ENCODE results near the gene KIZ. TPM values are rescaled to one million over a fixed set of nuclear protein-coding genes. Genes with fewer than 3 reads are reported as not detected.

The KIZ gene
- total RNA-seq, 2 donors from 2014 or later: 16.1 to 30.4 TPM

- H3K36me3 ChIP-seq: no peaks in the 10 kb centered on the region
Measured at GRCh38 chr20:21136015-21136732, 10.3 kb downstream of the KIZ start.

GRCh38 chr20:21137078-21137477 lies 11.2 kb downstream of the KIZ start:
- no peak overlapping the region for H3K4me3 ChIP-seq
- no peaks in the 10 kb centered on the region for H3K4me1 ChIP-seq
- no peaks in the 10 kb centered on the region for H3K27me3 ChIP-seq
- no peak for TF ChIP-seq CTCF (IDR thresholded peaks at IDR 0.05)
- H3K36me3 ChIP-seq: no peaks in the 10 kb centered on the region
- H3K9me3 ChIP-seq: no peaks in the 10 kb centered on the region
- DNase-seq (ENCODE audit: low spot score): no peak
- no peak overlapping the region for H3K27ac ChIP-seq

More at GRCh38 chr20:21136015-21136732, 10.3 kb downstream of the KIZ start:
- no peaks in the 10 kb centered on the region for H3K4me1 ChIP-seq
- no peaks in the 10 kb centered on the region for H3K9me3 ChIP-seq
- TF ChIP-seq CTCF (IDR thresholded peaks at IDR 0.05): no peak
- no peak for DNase-seq (ENCODE audit: low spot score)
- H3K27ac ChIP-seq: no peak overlapping the region
- H3K4me3 ChIP-seq: no peak overlapping the region
- H3K27me3 ChIP-seq: no peaks in the 10 kb centered on the region

- no peaks in the 10 kb centered on the region for H3K9me3 ChIP-seq
- no peak overlapping the region for H3K4me3 ChIP-seq
- H3K27ac ChIP-seq: no peak overlapping the region
- H3K36me3 ChIP-seq: no peaks in the 10 kb centered on the region
- H3K27me3 ChIP-seq: no peaks in the 10 kb centered on the region
- TF ChIP-seq CTCF (IDR thresholded peaks at IDR 0.05): no peak
- no peak for DNase-seq (ENCODE audit: low spot score)
- no peaks in the 10 kb centered on the region for H3K4me1 ChIP-seq
Measured at GRCh38 chr20:21139881-21140566, 14.1 kb downstream of the KIZ start.

- Histone ChIP-seq H3K4me1 (no peaks in the 10 kb centered on the region), H3K27me3 (no peaks in the 10 kb centered on the region), H3K4me3 (no peak overlapping the region), H3K27ac (no peak overlapping the region), H3K36me3 (peaks cover 3% of the 10 kb centered on the region), H3K9me3 (no peaks in the 10 kb centered on the region)
- DNase-seq (ENCODE audit: low spot score): no peak
- no peak for TF ChIP-seq CTCF (IDR thresholded peaks at IDR 0.05)
Measured at GRCh38 chr20:21141825-21142224, 15.9 kb downstream of the KIZ start.

- no peak for TF ChIP-seq CTCF (IDR thresholded peaks at IDR 0.05)
- no peak for DNase-seq (ENCODE audit: low spot score)
- no peak overlapping the region for H3K4me3 ChIP-seq
Measured at GRCh38 chr20:21143194-21143890, 17.5 kb downstream of the KIZ start.

More at GRCh38 chr20:21143194-21143890, 17.5 kb downstream of the KIZ start:
- Histone ChIP-seq H3K27ac (no peak overlapping the region), H3K4me1 (no peaks in the 10 kb centered on the region), H3K36me3 (peaks cover 4% of the 10 kb centered on the region), H3K9me3 (no peaks in the 10 kb centered on the region), H3K27me3 (no peaks in the 10 kb centered on the region)

All from right atrium auricular region (tissue), 2 donors.